Smooth muscle cell (in vitro differentiated cells): Measurements from ENCODE around the gene ALOX15. TPM values are rescaled to one million over a fixed set of nuclear protein-coding genes. Genes with fewer than 3 reads are reported as not detected.

ENCODE experiments used
- DNase-seq: peaks from one replicate; lab custom pipeline; 2025; ENCODE audit not compliant: unreplicated experiment; lab: John Stamatoyannopoulos, UW
- H2AFZ ChIP-seq: fragments of 200-600 bp; sonication (generic); 2 replicates; pipeline ENCODE4 v1.6.0; 2016; ENCODE audit warnings: antibody characterized with exemption, low read depth, mild to moderate bottlenecking
- H3F3A ChIP-seq: fragments of 200-600 bp; sonication (generic); 2 replicates; pipeline ENCODE4 v1.6.0; 2017; ENCODE audit warnings: antibody characterized with exemption, low read depth
- H3K27ac ChIP-seq: fragments of 200-600 bp; sonication (generic); 2 replicates; pipeline ENCODE4 v1.5.1; 2016; ENCODE audit warnings: low read depth, mild to moderate bottlenecking
- H3K27me3 ChIP-seq: fragments of 200-600 bp; sonication (generic); 2 replicates; pipeline ENCODE4 v1.6.1; 2016; ENCODE audit warnings: low read depth, mild to moderate bottlenecking
- H3K36me3 ChIP-seq: fragments of 200-600 bp; sonication (generic); 2 replicates; pipeline ENCODE4 v1.5.1; 2016; ENCODE audit warnings: low read depth
- H3K4me1 ChIP-seq: fragments of 200-600 bp; sonication (generic); 2 replicates; pipeline ENCODE4 v1.5.1; 2016; ENCODE audit warnings: low read depth
- H3K4me2 ChIP-seq: fragments of 200-600 bp; sonication (generic); 2 replicates; pipeline ENCODE4 v1.6.0; 2016; ENCODE audit warnings: mild to moderate bottlenecking
- H3K4me3 ChIP-seq: fragments of 200-600 bp; sonication (generic); 2 replicates; pipeline ENCODE4 v1.5.1; 2016; ENCODE audit warnings: mild to moderate bottlenecking
- H3K79me2 ChIP-seq: fragments of 200-600 bp; sonication (generic); 2 replicates; pipeline ENCODE4 v1.6.0; 2016; ENCODE audit warnings: low read depth, mild to moderate bottlenecking
- H3K9ac ChIP-seq: fragments of 200-600 bp; sonication (generic); 2 replicates; pipeline ENCODE4 v1.6.0; 2016; ENCODE audit warnings: low read depth
- H3K9me3 ChIP-seq: fragments of 200-600 bp; sonication (generic); replicated peaks from 2 replicates; pipeline ENCODE4 v1.5.1; 2016; ENCODE audit warnings: low read depth
- H4K20me1 ChIP-seq: fragments of 200-600 bp; sonication (generic); 2 replicates; pipeline ENCODE4 v1.6.0; 2016; ENCODE audit warnings: low read depth
- CTCF ChIP-seq: fragments of 200-600 bp; sonication (generic); IDR thresholded peaks from 2 replicates; pipeline ENCODE4 v1.5.1; 2017; ENCODE audit warnings: borderline replicate concordance, mild to moderate bottlenecking, antibody characterized with exemption; ENCODE audit not compliant: insufficient read depth, poor library complexity, severe bottlenecking
- WGBS: methylation state at CpG from one replicate; pipeline ENCODE4 v1.1.7; 2016; ENCODE audit warnings: low lambda C conversion rate; 5-methylcytosine and 5-hydroxymethylcytosine counted together
- polyA plus RNA-seq: library from polyadenylated mRNA; unstranded; fragments of >200 nt; fragmentation: Nextera tagmentation; extraction: Ambion mirVana; gene quantifications from 2 replicates; pipeline ENCODE4 v1.2.1, GENCODE V29; 2016
- total RNA-seq: library from RNA; depleted of rRNA; stranded (reverse); fragments of >200 nt; gene quantifications from 2 replicates; pipeline ENCODE4 v1.2.3, GENCODE V29; 2014

Gene ALOX15
- total and polyA plus RNA-seq, 2 experiments from 2014 or later: 0.32 TPM; not detected in 1

- no peaks in the 10 kb centered on the region for H3K79me2 ChIP-seq
- no peak overlapping the region for H3K4me3 ChIP-seq
- no peaks in the 10 kb centered on the region for H3K36me3 ChIP-seq
- H3K9me3 ChIP-seq: no peaks in the 10 kb centered on the region
- H3K27ac ChIP-seq: peak overlapping the region; percentile 80
- WGBS: 4% methylated on average over 2 of the region's 2 CpGs
- H4K20me1 ChIP-seq: no peaks in the 10 kb centered on the region
- no peak for DNase-seq
- H2AFZ ChIP-seq: no peak overlapping the region
- no peaks in the 10 kb centered on the region for H3K27me3 ChIP-seq
- H3K4me2 ChIP-seq: peak overlapping the region; percentile 54
- peaks cover 18% of the 10 kb centered on the region for H3K4me1 ChIP-seq
- H3F3A ChIP-seq: peaks cover 17% of the 10 kb centered on the region
- H3K9ac ChIP-seq: no peak overlapping the region
- no peak for TF ChIP-seq CTCF
These were observed 18.2 kb downstream of the ALOX15 start for GRCh38 chr17:4623249-4623648.

- H3K36me3 ChIP-seq: no peaks in the 10 kb centered on the region
- H3F3A ChIP-seq: peaks cover 17% of the 10 kb centered on the region
- H3K4me1 ChIP-seq: peaks cover 18% of the 10 kb centered on the region
- no peak overlapping the region for H2AFZ ChIP-seq
- no peak overlapping the region for H3K4me2 ChIP-seq
- H3K9ac ChIP-seq: no peak overlapping the region
- peak overlapping the region; percentile 80 for H3K27ac ChIP-seq
- H3K79me2 ChIP-seq: no peaks in the 10 kb centered on the region
- TF ChIP-seq CTCF: no peak
- H3K27me3 ChIP-seq: no peaks in the 10 kb centered on the region
- no peaks in the 10 kb centered on the region for H3K9me3 ChIP-seq
- no peak overlapping the region for H3K4me3 ChIP-seq
- no peaks in the 10 kb centered on the region for H4K20me1 ChIP-seq
- no peak for DNase-seq
- WGBS: 100% methylated on average over 1 of the region's 1 CpG
These were observed 19.1 kb downstream of the ALOX15 start for GRCh38 chr17:4622375-4622774.

GRCh38 chr17:4620531-4621101 lies 20.9 kb downstream of the ALOX15 start:
- Histone ChIP-seq H3K4me3 (no peak overlapping the region), H3K27me3 (no peaks in the 10 kb centered on the region), H2AFZ (no peak overlapping the region), H3K9me3 (no peaks in the 10 kb centered on the region), H3K4me1 (peaks cover 16% of the 10 kb centered on the region), H3K36me3 (no peaks in the 10 kb centered on the region), H3K79me2 (no peaks in the 10 kb centered on the region), H3F3A (peaks cover 16% of the 10 kb centered on the region), H3K4me2 (no peak overlapping the region), H3K27ac (no peak overlapping the region), H3K9ac (no peak overlapping the region), H4K20me1 (no peaks in the 10 kb centered on the region)
- 98% methylated on average over 4 of the region's 4 CpGs for WGBS
- no peak for TF ChIP-seq CTCF
- DNase-seq: no peak
